Natural killer cell treated with Interleukin-12 subunit alpha and Interleukin-12 subunit beta and Interleukin-15 and Interleukin-18, amount 100 ng/mL, for 72 hours (primary cell): ENCODE results near the gene PLSCR4. TPM values are rescaled to one million over a fixed set of nuclear protein-coding genes. Genes with fewer than 3 reads are reported as not detected.

Experiments
- ATAC-seq, 2 donors: fragments of 150-1000 bp; cut with Tn5 transposase in 1 of 2; sonication (Bioruptor Pico), chemical (Tn5 transposase) in 1 of 2; 2 replicates each; pipeline ENCODE4 v1.10.0; 2021
- DNase-seq: peaks from one replicate; pipeline ENCODE4 v3.0.0; 2022; ENCODE audit warnings: low spot score
- H3K27ac Mint-ChIP-seq, 2 donors: 1 replicate in 1 of 2; 2 replicates in 1 of 2; pipeline ENCODE4 v1.8.0; 2022; ENCODE audit warnings: mixed read lengths in 2 of 2, mild to moderate bottlenecking in 1 of 2, moderate library complexity in 1 of 2
- H3K27me3 Mint-ChIP-seq, 2 donors: 1 replicate in 1 of 2; 2 replicates in 1 of 2; pipeline ENCODE4 v1.8.0; 2022; ENCODE audit warnings: mixed read lengths in 2 of 2
- H3K36me3 Mint-ChIP-seq: one replicate; pipeline ENCODE4 v1.8.0; 2022; ENCODE audit warnings: mixed read lengths
- H3K4me1 Mint-ChIP-seq, 2 donors: 1 replicate in 1 of 2; 2 replicates in 1 of 2; pipeline ENCODE4 v1.8.0; 2022; ENCODE audit warnings: low read depth in 2 of 2, mixed read lengths in 2 of 2, mild to moderate bottlenecking in 1 of 2
- H3K4me3 Mint-ChIP-seq: one replicate; pipeline ENCODE4 v1.8.0; 2022; ENCODE audit warnings: mixed read lengths
- H3K9me3 Mint-ChIP-seq: 2 replicates; pipeline ENCODE4 v1.8.0; 2022; ENCODE audit warnings: mixed read lengths
- total RNA-seq, 2 donors: library from RNA; stranded (reverse); gene quantifications; one replicate each; pipeline ENCODE4 v1.2.3, GENCODE V29; 2022

The PLSCR4 gene
- total RNA-seq, 2 donors from 2014 or later = not detected

- H3K27ac Mint-ChIP-seq = no peak overlapping the region
- H3K27me3 Mint-ChIP-seq = peaks cover 13 to 28% of the 10 kb centered on the region in 2 donors
- DNase-seq (no peak), ATAC-seq (no peak)
- no peak overlapping the region for H3K4me3 Mint-ChIP-seq
- no peaks in the 10 kb centered on the region for H3K9me3 Mint-ChIP-seq
- H3K4me1 Mint-ChIP-seq = peaks cover 3 to 6% of the 10 kb centered on the region in 2 donors
- peaks cover 6% of the 10 kb centered on the region for H3K36me3 Mint-ChIP-seq
These were observed 93.4 kb downstream of the PLSCR4 start for GRCh38 chr3:146157325-146158060.

- Mint-ChIP-seq H3K36me3 (peaks cover 6% of the 10 kb centered on the region), H3K4me1 (peaks cover 3 to 6% of the 10 kb centered on the region in 2 donors), H3K9me3 (no peaks in the 10 kb centered on the region), H3K4me3 (no peak overlapping the region), H3K27ac (no peak overlapping the region), H3K27me3 (peaks cover 10 to 22% of the 10 kb centered on the region in 2 donors)
- no peak for ATAC-seq
- DNase-seq = no peak
These were observed 94.1 kb downstream of the PLSCR4 start for GRCh38 chr3:146156666-146157314.

- Mint-ChIP-seq H3K27ac (no peak overlapping the region), H3K9me3 (no peaks in the 10 kb centered on the region), H3K4me1 (peaks cover 3 to 6% of the 10 kb centered on the region in 2 donors), H3K36me3 (peaks cover 6% of the 10 kb centered on the region), H3K27me3 (peaks cover 10 to 22% of the 10 kb centered on the region in 2 donors), H3K4me3 (no peak overlapping the region)
- ATAC-seq (no peak), DNase-seq (no peak)
These were observed 94.8 kb downstream of the PLSCR4 start for GRCh38 chr3:146156095-146156494.

- Mint-ChIP-seq H3K4me1 (peaks cover 3 to 5% of the 10 kb centered on the region in 2 donors), H3K27me3 (peaks cover 7 to 18% of the 10 kb centered on the region in 2 donors), H3K36me3 (peaks cover 5% of the 10 kb centered on the region), H3K27ac (no peak overlapping the region), H3K9me3 (no peaks in the 10 kb centered on the region), H3K4me3 (no peak overlapping the region)
- ATAC-seq = no peak
- DNase-seq = no peak
These were observed 95.9 kb downstream of the PLSCR4 start for GRCh38 chr3:146154995-146155394.

GRCh38 chr3:146154316-146154715 lies 96.6 kb downstream of the PLSCR4 start:
- H3K27ac Mint-ChIP-seq = no peak overlapping the region
- H3K4me1 Mint-ChIP-seq = no peaks in the 10 kb centered on the region
- no peak overlapping the region for H3K4me3 Mint-ChIP-seq
- no peaks in the 10 kb centered on the region for H3K36me3 Mint-ChIP-seq
- DNase-seq (no peak), ATAC-seq (no peak)
- no peaks in the 10 kb centered on the region for H3K9me3 Mint-ChIP-seq
- H3K27me3 Mint-ChIP-seq = peaks cover 3 to 12% of the 10 kb centered on the region in 2 donors

- H3K27ac Mint-ChIP-seq = no peak overlapping the region
These were observed 97.5 kb downstream of the PLSCR4 start for GRCh38 chr3:146153429-146153828.

GRCh38 chr3:146152834-146153233 lies 98.1 kb downstream of the PLSCR4 start:
- Mint-ChIP-seq H3K4me1 (no peaks in the 10 kb centered on the region), H3K36me3 (no peaks in the 10 kb centered on the region), H3K9me3 (no peaks in the 10 kb centered on the region), H3K4me3 (no peak overlapping the region), H3K27me3 (peaks cover 0 to 7% of the 10 kb centered on the region in 2 donors), H3K27ac (no peak overlapping the region)
- DNase-seq (no peak), ATAC-seq (no peak)

More at GRCh38 chr3:146153429-146153828, 97.5 kb downstream of the PLSCR4 start:
- ATAC-seq (no peak), DNase-seq (no peak)
- no peaks in the 10 kb centered on the region for H3K9me3 Mint-ChIP-seq
- H3K4me3 Mint-ChIP-seq = no peak overlapping the region
- peaks cover 0 to 7% of the 10 kb centered on the region in 2 donors for H3K27me3 Mint-ChIP-seq
- H3K4me1 Mint-ChIP-seq = no peaks in the 10 kb centered on the region
- no peaks in the 10 kb centered on the region for H3K36me3 Mint-ChIP-seq

GRCh38 chr3:146148468-146148931 lies 102.4 kb downstream of the PLSCR4 start:
- ATAC-seq (no peak), DNase-seq (no peak)
- Mint-ChIP-seq H3K27me3 (no peaks in the 10 kb centered on the region), H3K4me1 (no peaks in the 10 kb centered on the region), H3K27ac (no peak overlapping the region), H3K9me3 (no peaks in the 10 kb centered on the region), H3K36me3 (no peaks in the 10 kb centered on the region), H3K4me3 (no peak overlapping the region)

- no peak for ATAC-seq
These were observed 105.3 kb downstream of the PLSCR4 start for GRCh38 chr3:146145642-146146041.

GRCh38 chr3:146142757-146143156 lies 108.1 kb downstream of the PLSCR4 start:
- H3K27ac Mint-ChIP-seq = no peak overlapping the region

More at GRCh38 chr3:146145642-146146041, 105.3 kb downstream of the PLSCR4 start:
- H3K36me3 Mint-ChIP-seq = no peaks in the 10 kb centered on the region
- H3K4me3 Mint-ChIP-seq = no peak overlapping the region
- H3K27me3 Mint-ChIP-seq = no peaks in the 10 kb centered on the region
- no peaks in the 10 kb centered on the region for H3K9me3 Mint-ChIP-seq
- H3K27ac Mint-ChIP-seq = no peak overlapping the region
- DNase-seq = no peak
- no peaks in the 10 kb centered on the region for H3K4me1 Mint-ChIP-seq

More at GRCh38 chr3:146142757-146143156, 108.1 kb downstream of the PLSCR4 start:
- H3K9me3 Mint-ChIP-seq = no peaks in the 10 kb centered on the region
- H3K4me1 Mint-ChIP-seq = no peaks in the 10 kb centered on the region
- DNase-seq (no peak), ATAC-seq (no peak)
- H3K36me3 Mint-ChIP-seq = no peaks in the 10 kb centered on the region
- H3K27me3 Mint-ChIP-seq = no peaks in the 10 kb centered on the region
- H3K4me3 Mint-ChIP-seq = no peak overlapping the region

Other genes starting within 250 kb of the PLSCR4 start
- 1 to 10 TPM; 1.0 to 1.3 TPM for gene PLOD2, start 89.9 kb downstream of the PLSCR4 start, total RNA-seq
- not detected for gene PLSCR2, start 218.5 kb upstream of the PLSCR4 start, total RNA-seq